C4-2B (cell line): ENCODE data around the gene MIF.
"Not testable (repeated sequence)": the region's sequence is repeated elsewhere in the genome, so short reads cannot be mapped to it uniquely, and the experiment has no call there.

Source experiments
- H3K27ac ChIP-seq: fragments of 450-650 bp; 2 replicates; pipeline ENCODE4 v1.5.1; 2017
- CTCF ChIP-seq: fragments of 450-650 bp; conservative IDR thresholded peaks from 2 replicates; pipeline ENCODE4 v1.5.1; 2017; ENCODE audit warnings: mild to moderate bottlenecking
- ZFX ChIP-seq: fragments of 450-650 bp; IDR thresholded peaks from 2 replicates; pipeline ENCODE4 v1.6.1; 2017

Gene MIF

GRCh38 chr22:23913661-23914353 is 19.6 kb downstream of the MIF start:
- peak overlapping the region; percentile 80 for H3K27ac ChIP-seq
- no peak for TF ChIP-seq CTCF
- no peak for TF ChIP-seq ZFX

- TF ChIP-seq ZFX (no peak), CTCF (no peak)
- H3K27ac ChIP-seq: no peak overlapping the region
Observed at GRCh38 chr22:23915290-23915689, 21.1 kb downstream of the MIF start.

GRCh38 chr22:23920267-23920611 is 26.1 kb downstream of the MIF start:
- H3K27ac ChIP-seq: not testable (repeated sequence)

GRCh38 chr22:23921586-23922201 is 27.5 kb downstream of the MIF start:
- not testable (repeated sequence) for H3K27ac ChIP-seq

GRCh38 chr22:23922921-23923320 is 28.7 kb downstream of the MIF start:
- TF ChIP-seq ZFX (no peak), CTCF (no peak)
- H3K27ac ChIP-seq: no peak overlapping the region

GRCh38 chr22:23925020-23925606 is 30.9 kb downstream of the MIF start:
- TF ChIP-seq CTCF: no peak
- no peak for TF ChIP-seq ZFX
- H3K27ac ChIP-seq: no peak overlapping the region

GRCh38 chr22:23926561-23926960 is 32.4 kb downstream of the MIF start:
- H3K27ac ChIP-seq: no peak overlapping the region
- TF ChIP-seq ZFX (no peak), CTCF (no peak)

GRCh38 chr22:23938328-23939016 is 44.3 kb downstream of the MIF start:
- H3K27ac ChIP-seq: peak overlapping the region; percentile 79
- TF ChIP-seq CTCF (no peak), ZFX (no peak)
